ENCODE results near the gene DUSP19. TPM values are rescaled to one million over a fixed set of nuclear protein-coding genes. Genes with fewer than 3 reads are reported as not detected.
A peak's percentile ranks its signal among the peaks of the same experiment; 100 is the strongest.

The DUSP19 gene
- polyA plus RNA-seq, 3 donors: 4.9 to 6.5 (median 5.3) TPM

- DNase-seq (ENCODE audit: extremely low read depth in 1 of 11, low read depth in 9 of 11, low spot score in 4 of 11): no peak
These were observed 29.1 kb upstream of the DUSP19 start for GRCh38 chr2:183049420-183049819.

DNA sequence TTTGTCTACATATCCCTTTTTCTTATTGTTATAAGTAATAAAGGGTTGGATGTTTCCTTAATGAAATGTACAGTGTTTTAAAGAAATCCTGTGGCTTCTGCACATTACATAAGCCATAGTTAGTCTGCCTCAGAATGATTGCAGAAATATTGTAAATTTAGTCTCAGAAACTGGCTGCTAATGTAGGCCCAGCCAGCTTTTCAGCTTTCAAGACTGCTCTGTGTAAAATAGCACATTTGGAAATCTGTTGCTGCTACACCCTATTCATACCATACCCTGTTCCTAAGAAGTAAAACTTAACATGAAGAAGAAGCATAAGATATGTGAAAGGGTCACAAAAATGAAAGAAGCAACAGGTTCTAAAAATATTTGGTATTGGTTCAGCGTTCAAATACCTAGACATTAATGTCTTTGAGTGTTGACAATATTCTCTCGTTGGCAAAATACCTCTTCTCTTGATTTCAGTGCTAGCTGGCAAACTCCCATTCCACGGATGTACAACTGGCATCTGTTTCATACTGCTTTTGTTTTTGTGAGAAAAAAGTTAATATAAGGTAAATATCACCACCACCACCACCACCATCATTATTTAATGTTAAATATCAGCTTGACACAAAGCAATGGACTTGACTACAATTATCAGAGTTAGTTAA is 21.1 kb upstream of the DUSP19 start:
- no peak for DNase-seq (ENCODE audit: extremely low read depth in 1 of 11, low read depth in 9 of 11, low spot score in 4 of 11)

GRCh38 chr2:183059561-183059960 is 19.0 kb upstream of the DUSP19 start:
- DNase-seq (ENCODE audit: extremely low read depth in 1 of 11, low read depth in 9 of 11, low spot score in 4 of 11): no peak

DNA sequence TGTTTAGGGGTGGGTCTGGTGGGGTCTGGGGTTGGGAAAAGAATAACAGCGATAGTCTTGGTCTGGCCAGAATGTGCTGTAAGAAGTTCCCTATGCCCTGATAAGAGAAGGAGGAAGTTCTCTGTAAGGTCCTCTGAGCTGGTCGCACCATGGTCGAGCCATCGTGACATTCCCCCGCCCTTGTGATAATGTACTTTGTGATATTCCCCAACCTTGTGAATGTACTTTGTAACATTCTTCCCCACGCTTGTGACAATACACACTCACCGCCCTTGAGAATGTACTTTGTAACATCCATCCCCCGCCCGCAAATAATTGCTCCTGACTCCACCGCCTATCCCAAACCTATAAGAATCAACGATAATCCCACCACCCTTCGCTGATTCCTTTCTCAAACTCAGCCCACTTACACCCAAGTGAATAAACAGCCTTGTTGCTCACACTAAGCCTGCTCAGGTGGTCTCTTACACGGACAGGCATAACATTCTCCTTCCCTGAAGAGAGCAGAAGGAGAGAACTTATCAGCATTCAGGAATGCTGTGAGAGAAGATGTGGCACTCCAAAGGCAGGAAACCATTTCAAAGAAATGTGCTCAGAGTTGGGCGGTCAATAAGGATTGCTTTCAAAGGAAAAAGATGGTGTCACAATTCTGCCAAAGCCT is 17.8 kb upstream of the DUSP19 start:
- DNase-seq (ENCODE audit: extremely low read depth in 1 of 11, low read depth in 9 of 11, low spot score in 4 of 11): no peak

GRCh38 chr2:183063083-183063482 is 15.5 kb upstream of the DUSP19 start:
- no peak for DNase-seq (ENCODE audit: extremely low read depth in 1 of 11, low read depth in 9 of 11, low spot score in 4 of 11)

GRCh38 chr2:183068561-183068960 is 10.0 kb upstream of the DUSP19 start:
- no peak for DNase-seq (ENCODE audit: extremely low read depth in 1 of 11, low read depth in 9 of 11, low spot score in 4 of 11)

DNA sequence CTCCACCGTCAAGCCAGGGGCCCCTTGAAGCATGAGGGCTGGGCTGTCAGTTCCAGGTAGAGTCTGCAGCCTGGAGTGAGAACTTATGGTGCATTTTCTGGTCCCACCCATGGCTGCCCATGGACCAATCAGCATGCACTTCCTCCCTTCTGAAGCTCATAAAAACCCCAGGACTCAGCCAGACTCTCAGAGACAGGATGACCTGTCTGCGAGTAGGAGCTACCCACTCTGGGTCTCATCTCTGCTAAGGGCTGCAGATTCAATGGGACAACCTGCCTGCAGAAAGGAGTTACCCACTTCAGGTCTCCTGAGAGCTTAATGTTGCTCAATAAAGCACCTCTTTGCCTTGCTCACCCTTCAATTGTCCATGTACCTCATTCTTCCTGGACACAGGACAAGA is 9.4 kb upstream of the DUSP19 start:
- DNase-seq (ENCODE audit: extremely low read depth in 1 of 11, low read depth in 9 of 11, low spot score in 4 of 11): no peak

- peak in 1 of 11 donors; percentile 3 for DNase-seq (ENCODE audit: extremely low read depth in 1 of 11, low read depth in 9 of 11, low spot score in 4 of 11)
These were observed 7.4 kb upstream of the DUSP19 start for GRCh38 chr2:183070942-183071844.

- no peak for DNase-seq (ENCODE audit: extremely low read depth in 1 of 11, low read depth in 9 of 11, low spot score in 4 of 11)
These were observed 6.4 kb upstream of the DUSP19 start for GRCh38 chr2:183072177-183072576.

- DNase-seq (ENCODE audit: extremely low read depth in 1 of 11, low read depth in 9 of 11, low spot score in 4 of 11): peak in 1 of 11 donors; percentile 15
These were observed 434 bp upstream of the DUSP19 start for GRCh38 chr2:183078163-183078463.

DNA sequence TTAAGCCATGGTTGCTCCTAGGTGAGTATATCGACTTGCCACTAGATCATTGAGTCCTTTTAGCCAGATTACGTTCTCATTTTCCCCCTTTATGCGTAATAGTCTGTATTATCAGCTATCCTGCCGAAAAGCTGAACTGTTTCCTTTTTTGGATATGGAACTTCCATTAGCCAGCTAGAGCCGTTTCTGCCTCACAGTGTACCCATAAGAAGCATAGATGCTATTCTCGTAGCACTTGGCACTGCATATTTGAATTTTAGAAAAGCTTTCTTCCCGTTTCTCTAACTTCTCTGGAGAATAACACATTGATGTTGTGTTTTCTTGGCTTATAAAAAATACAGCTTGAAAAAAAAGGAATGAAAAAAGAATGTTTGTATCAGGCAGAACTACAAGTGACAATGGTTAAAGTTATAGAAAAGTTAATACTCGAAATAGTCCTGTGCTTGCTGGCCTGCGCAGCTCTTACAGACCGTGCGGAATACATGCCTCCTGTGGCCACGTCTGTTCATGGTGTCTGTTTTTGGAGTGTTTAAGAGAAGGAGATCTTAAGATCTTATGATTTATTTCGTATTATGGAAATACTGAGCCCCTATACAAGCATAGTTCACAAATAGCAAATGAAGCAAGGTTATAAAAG is 710 bp downstream of the DUSP19 start:
- peak in 3 of 11 donors; percentile 1 to 14 (median 9) for DNase-seq (ENCODE audit: extremely low read depth in 1 of 11, low read depth in 9 of 11, low spot score in 4 of 11)

DNA sequence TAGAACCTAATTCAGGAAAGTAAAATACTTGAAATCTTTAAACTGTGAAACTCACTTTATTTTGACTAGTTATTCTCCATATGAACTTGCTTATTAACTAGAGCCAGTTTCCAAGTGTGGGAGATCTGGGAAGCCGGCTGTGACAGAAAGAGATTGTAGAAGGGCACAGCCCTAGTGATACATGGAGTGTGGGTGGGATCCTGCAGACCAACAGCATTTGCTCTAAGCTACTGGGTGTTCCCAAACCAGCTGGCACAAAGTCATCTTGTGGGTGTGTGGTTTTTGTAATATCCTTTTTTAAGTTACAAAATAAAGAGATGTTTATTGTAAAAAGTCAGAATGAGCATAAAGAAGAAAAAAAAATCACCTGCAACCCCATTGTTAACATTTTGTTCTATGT is 3.4 kb downstream of the DUSP19 start:
- no peak for DNase-seq (ENCODE audit: extremely low read depth in 1 of 11, low read depth in 9 of 11, low spot score in 4 of 11)

- no peak for DNase-seq (ENCODE audit: extremely low read depth in 1 of 11, low read depth in 9 of 11, low spot score in 4 of 11)
These were observed 9.5 kb downstream of the DUSP19 start for GRCh38 chr2:183088061-183088460.

DNA sequence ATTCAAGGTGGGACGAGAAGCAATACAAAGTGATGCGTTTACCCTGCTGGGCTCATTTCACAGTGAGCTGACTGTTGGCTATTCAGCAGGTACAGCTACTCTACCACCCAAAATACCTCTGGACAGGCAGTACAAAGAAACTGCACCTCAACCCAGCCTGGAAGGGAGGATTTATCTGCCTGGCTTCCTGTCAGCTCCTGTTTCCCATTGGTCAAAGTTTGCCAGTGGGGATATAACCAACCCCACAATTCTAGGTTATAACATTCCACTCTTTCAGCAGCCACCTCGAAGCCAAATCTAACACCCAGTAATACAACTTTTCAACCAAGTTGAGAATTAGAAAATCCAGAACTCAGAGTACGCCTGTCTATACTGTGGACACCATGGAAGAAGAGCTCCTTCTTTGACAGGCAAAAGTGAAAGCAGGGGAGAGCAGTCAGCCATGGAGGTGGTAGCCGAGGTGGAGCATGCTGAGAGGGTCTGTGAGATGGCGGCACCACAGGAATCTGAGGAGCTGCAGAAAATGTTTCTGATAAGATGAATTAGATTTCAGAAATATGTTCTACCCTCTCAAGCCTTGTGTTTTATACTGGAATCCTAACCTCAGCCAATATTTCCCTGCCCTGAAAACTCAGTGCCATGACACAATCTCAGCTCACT is 10.8 kb downstream of the DUSP19 start:
- DNase-seq (ENCODE audit: extremely low read depth in 1 of 11, low read depth in 9 of 11, low spot score in 4 of 11): no peak

DNA sequence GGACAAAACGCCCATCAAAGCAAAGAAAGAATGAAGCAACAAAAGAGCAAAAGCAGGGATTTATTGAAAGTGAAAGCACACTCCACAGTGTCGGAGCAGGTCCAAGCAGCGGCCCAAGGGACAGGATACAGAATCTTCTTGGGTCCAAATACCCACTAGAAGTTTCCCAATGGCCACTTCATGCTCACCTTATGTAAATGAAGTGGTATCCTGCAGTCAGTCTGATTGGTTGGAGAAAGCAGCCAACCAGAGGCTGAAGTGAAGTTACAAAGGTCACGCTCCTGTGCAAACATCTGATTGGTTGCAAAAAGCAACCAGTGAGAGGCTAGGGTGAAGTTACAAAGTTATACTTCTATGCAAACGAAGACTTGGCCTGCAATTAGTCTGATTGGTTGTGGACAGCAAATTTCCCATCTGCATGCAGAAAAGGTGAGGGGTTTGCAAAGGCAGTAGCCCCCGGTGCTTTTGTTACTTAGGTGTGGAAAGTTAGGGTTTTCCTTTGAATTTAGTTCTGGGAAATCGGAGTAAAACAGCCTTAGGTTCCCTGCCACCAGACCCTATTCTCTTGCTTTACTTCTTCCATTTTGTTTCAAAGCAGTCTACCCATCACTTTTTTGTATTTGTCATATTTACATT is 12.9 kb downstream of the DUSP19 start:
- DNase-seq (ENCODE audit: extremely low read depth in 1 of 11, low read depth in 9 of 11, low spot score in 4 of 11): no peak

DNA sequence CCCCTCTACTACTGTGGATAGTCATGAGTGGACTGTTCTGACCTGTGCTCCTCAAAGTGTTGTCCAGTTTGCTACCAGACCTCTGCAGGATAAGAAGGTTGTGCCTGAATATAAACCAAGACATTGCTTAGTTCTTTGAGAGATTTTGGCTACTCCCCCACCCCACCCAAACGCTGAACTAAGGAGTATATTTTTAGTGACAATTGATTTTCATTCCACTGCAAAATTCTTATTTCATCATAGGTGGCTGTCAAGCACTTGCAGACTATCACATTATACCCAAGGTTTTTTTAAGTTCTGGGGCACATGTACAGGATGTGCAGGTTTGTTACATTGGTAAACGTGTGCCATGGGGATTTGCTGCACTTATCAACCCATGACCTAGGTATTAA is 13.4 kb downstream of the DUSP19 start:
- DNase-seq (ENCODE audit: extremely low read depth in 1 of 11, low read depth in 9 of 11, low spot score in 4 of 11): no peak

DNA sequence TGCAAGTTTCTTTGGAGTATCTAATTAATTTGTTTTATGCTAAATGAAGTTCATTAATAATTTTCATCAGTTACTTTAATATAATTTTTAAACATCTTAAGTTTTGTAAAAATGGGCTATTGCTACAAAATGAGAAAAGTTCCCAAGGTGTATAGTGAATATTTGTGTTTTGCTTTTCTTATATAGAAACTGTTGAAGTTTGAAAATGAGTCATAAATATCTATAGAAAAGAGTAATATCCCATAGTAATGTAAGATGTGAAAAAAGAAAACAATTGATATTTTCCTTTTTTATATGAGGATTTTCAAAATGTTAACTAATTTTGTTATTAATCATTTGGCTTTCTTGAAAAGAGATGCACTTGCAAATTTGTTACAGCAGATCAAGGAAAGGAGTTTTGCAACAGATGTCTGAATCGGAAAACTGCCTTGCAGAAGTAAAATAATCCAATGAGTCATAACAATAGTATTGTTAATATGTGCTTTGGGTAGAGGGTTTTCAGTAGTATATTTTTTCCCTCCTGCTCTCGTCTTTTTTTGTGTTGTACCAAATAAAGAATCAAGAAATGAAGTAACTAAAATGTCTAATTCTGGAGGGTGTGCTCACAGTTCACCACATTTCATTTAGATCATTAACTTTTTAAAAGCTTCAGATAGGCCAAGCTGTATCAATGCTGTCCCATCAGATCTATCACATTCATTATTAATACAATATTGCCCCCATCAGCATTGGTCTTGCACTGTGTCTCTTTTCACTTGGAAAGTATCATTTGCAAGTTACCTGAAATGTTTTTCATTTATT is 15.5 kb downstream of the DUSP19 start:
- no peak for DNase-seq (ENCODE audit: extremely low read depth in 1 of 11, low read depth in 9 of 11, low spot score in 4 of 11)

All from renal cortex interstitium (tissue), 11 donors.